ENCODE measurements around the gene IQGAP1.
"Not testable (repeated sequence)": the region's sequence is repeated elsewhere in the genome, so short reads cannot be mapped to it uniquely, and the experiment has no call there.

The IQGAP1 gene

GRCh38 chr15:90367576-90367975 is 20.5 kb upstream of the IQGAP1 start:
- no peak for DNase-seq

GRCh38 chr15:90375071-90375470 is 13.0 kb upstream of the IQGAP1 start:
- DNase-seq, result no peak

GRCh38 chr15:90376789-90377188 is 11.3 kb upstream of the IQGAP1 start:
- no peak for DNase-seq

GRCh38 chr15:90379263-90379662 is 8.8 kb upstream of the IQGAP1 start:
- DNase-seq, result no peak

GRCh38 chr15:90381515-90381914 is 6.5 kb upstream of the IQGAP1 start:
- DNase-seq, result no peak

- DNase-seq, result no peak
These were observed 5.7 kb upstream of the IQGAP1 start for GRCh38 chr15:90382320-90382719.

GRCh38 chr15:90386221-90386620 is 1.8 kb upstream of the IQGAP1 start:
- no peak for DNase-seq

GRCh38 chr15:90388462-90389380 is 679 bp downstream of the IQGAP1 start:
- peak; percentile 51 for DNase-seq

- DNase-seq, result no peak
These were observed 1.5 kb downstream of the IQGAP1 start for GRCh38 chr15:90389513-90389912.

- no peak for DNase-seq
These were observed 5.0 kb downstream of the IQGAP1 start for GRCh38 chr15:90393040-90393439.

GRCh38 chr15:90394074-90394473 is 6.0 kb downstream of the IQGAP1 start:
- DNase-seq, result no peak

GRCh38 chr15:90394748-90395442 is 6.9 kb downstream of the IQGAP1 start:
- DNase-seq, result no peak

- no peak for DNase-seq
These were observed 8.3 kb downstream of the IQGAP1 start for GRCh38 chr15:90396321-90396720.

GRCh38 chr15:90400005-90400758 is 12.1 kb downstream of the IQGAP1 start:
- DNase-seq, result peak; percentile 7

- peak; percentile 65 for DNase-seq
These were observed 12.8 kb downstream of the IQGAP1 start for GRCh38 chr15:90400759-90401314.

- DNase-seq, result peak; percentile 8
These were observed 13.5 kb downstream of the IQGAP1 start for GRCh38 chr15:90401495-90401894.

GRCh38 chr15:90402223-90402622 is 14.2 kb downstream of the IQGAP1 start:
- DNase-seq, result no peak

- no peak for DNase-seq
These were observed 14.7 kb downstream of the IQGAP1 start for GRCh38 chr15:90402767-90403166.

- no peak for DNase-seq
These were observed 17.1 kb downstream of the IQGAP1 start for GRCh38 chr15:90405055-90405607.

- no peak for DNase-seq
These were observed 19.3 kb downstream of the IQGAP1 start for GRCh38 chr15:90407336-90407735.

GRCh38 chr15:90407871-90408317 is 19.9 kb downstream of the IQGAP1 start:
- no peak for DNase-seq

- no peak for DNase-seq
These were observed 20.6 kb downstream of the IQGAP1 start for GRCh38 chr15:90408657-90409056.

GRCh38 chr15:90409587-90409986 is 21.5 kb downstream of the IQGAP1 start:
- DNase-seq, result not testable (repeated sequence)

Data from NCI-H146 (cell line).